Vagina (tissue), 2 donors: Measurements from ENCODE around the gene INHBC.

Source experiments
- POLR2A ChIP-seq, 2 donors: fragments of 450-650 bp; IDR thresholded peaks; one replicate each; pipeline ENCODE4 v1.6.1; 2017; ENCODE audit warnings: antibody characterized with exemption in 2 of 2, mild to moderate bottlenecking in 2 of 2, moderate library complexity in 2 of 2
- POLR2AphosphoS5 ChIP-seq, 2 donors: sonication (generic); formaldehyde crosslinking; IDR thresholded peaks; one replicate each; pipeline ENCODE4 v1.9.0; 2017; ENCODE audit warnings: antibody characterized with exemption in 2 of 2, mild to moderate bottlenecking in 2 of 2, low read depth in 1 of 2; ENCODE audit not compliant: insufficient read depth in 1 of 2
- TF ChIP-seq, protein P1 (sequence below), 3 experiments: fragments of 450-650 bp in 2 of 3; fragments of 200-600 bp in 1 of 3; sonication (generic) in 1 of 3; IDR thresholded peaks; one replicate each; pipeline ENCODE4 v1.5.1; 2017 to 2019; ENCODE audit warnings: antibody characterized with exemption in 3 of 3, mild to moderate bottlenecking in 2 of 3, moderate library complexity in 2 of 3

DNA sequence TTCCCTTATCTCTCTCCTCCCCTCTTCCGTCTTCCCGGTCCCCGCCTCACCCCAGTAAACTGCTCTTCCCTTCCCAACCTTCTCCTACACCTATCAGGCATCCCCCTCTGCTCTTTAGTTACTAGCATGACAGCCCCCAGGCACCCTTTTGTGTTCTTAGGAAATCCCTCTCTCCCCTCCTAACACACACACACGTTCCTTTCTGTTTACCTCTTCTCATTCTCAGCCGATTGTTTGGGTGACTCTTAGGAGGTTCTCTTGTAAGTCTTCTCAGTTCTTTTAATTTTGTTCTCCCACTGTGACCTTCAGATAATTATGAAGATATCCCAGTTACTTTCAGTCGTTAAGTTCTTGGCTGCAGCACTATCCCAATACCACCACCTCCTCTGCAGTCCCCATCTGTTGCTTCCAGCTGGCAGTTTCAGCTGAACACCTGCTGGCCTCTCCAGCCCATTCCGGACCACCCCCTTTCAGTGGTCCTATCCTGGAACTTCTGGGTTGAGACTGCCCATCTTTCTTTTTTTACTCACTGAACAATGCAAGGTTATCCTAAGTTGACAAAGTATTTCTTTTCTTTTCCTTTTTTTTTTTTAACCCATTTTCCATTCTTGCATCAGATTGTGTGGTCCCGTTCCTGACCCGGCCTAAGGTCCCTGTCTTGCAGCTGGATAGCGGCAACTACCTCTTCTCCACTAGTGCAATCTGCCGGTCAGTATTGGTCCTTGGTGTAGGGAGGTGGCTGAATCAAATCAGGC lies 54.0 kb downstream of the INHBC start:
- TF ChIP-seq POLR2A (IDR thresholded peaks at IDR 0.05) (no peak), POLR2AphosphoS5 (IDR thresholded peaks at IDR 0.05; ENCODE audit: insufficient read depth in 1 of 2, low read depth in 1 of 2) (no peak)
- TF ChIP-seq, protein P1, sequence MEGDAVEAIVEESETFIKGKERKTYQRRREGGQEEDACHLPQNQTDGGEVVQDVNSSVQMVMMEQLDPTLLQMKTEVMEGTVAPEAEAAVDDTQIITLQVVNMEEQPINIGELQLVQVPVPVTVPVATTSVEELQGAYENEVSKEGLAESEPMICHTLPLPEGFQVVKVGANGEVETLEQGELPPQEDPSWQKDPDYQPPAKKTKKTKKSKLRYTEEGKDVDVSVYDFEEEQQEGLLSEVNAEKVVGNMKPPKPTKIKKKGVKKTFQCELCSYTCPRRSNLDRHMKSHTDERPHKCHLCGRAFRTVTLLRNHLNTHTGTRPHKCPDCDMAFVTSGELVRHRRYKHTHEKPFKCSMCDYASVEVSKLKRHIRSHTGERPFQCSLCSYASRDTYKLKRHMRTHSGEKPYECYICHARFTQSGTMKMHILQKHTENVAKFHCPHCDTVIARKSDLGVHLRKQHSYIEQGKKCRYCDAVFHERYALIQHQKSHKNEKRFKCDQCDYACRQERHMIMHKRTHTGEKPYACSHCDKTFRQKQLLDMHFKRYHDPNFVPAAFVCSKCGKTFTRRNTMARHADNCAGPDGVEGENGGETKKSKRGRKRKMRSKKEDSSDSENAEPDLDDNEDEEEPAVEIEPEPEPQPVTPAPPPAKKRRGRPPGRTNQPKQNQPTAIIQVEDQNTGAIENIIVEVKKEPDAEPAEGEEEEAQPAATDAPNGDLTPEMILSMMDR (IDR thresholded peaks at IDR 0.05) = no peak
